ENCODE results near the gene LCP2. TPM values are rescaled to one million over a fixed set of nuclear protein-coding genes. Genes with fewer than 3 reads are reported as not detected.

The LCP2 gene
- total and polyA plus RNA-seq, 10 of the 15 experiments (the other 5 are each of a cell fraction or from before 2014, with no cell fraction given), result 8.0 to 50.5 (median 20.6) TPM

GRCh38 chr5:170293273-170293672, 4.3 kb downstream of the LCP2 start (continued):
- TF ChIP-seq PAX5 (IDR thresholded peaks at IDR 0.05; ENCODE audit: borderline replicate concordance, low read depth, low read length) (peak; percentile 71; the same call in 1 of the 2 replicates), SMAD5 (IDR thresholded peaks at IDR 0.05; ENCODE audit: low read depth) (no peak), BRCA1 (IDR thresholded peaks at IDR 0.05; ENCODE audit: low read depth, low read length) (no peak), IRF5 (IDR thresholded peaks at IDR 0.05; ENCODE audit: borderline replicate concordance) (peak; percentile 55; the same call in 1 of the 2 replicates), ZNF687 (IDR thresholded peaks at IDR 0.05) (no peak), NRF1 (conservative IDR thresholded peaks at IDR 0.05; ENCODE audit: low read depth, low read length) (no peak), CEBPB (IDR thresholded peaks at IDR 0.05; ENCODE audit: borderline replicate concordance in 1 of 2, low read depth in 2 of 2, low read length in 2 of 2) (no peak), KAT2A (conservative IDR thresholded peaks at IDR 0.05; ENCODE audit: control insufficient read depth, low read depth, low read length) (no peak), NR2C1 (IDR thresholded peaks at IDR 0.05) (no peak), GATAD2B (conservative IDR thresholded peaks at IDR 0.05; ENCODE audit: low read depth) (peak; percentile 89), IRF4 (IDR thresholded peaks at IDR 0.05; ENCODE audit: low read depth, low read length) (no peak), IKZF1 (conservative IDR thresholded peaks at IDR 0.05) (peak; percentile 78; the same call in 1 of the 2 replicates), IRF3 (IDR thresholded peaks at IDR 0.05) (no peak), HDGF (IDR thresholded peaks at IDR 0.05) (peak; percentile 78; the same call in 1 of the 2 replicates), YY1 (IDR thresholded peaks at IDR 0.05; ENCODE audit: low read depth, low read length) (0 out of 2 replicates have a peak, but pooled peaks have one; percentile 23), LARP7 (IDR thresholded peaks at IDR 0.05) (no peak), SREBF1 (IDR thresholded peaks at IDR 0.05; ENCODE audit: low read length) (no peak), KDM1A (IDR thresholded peaks at IDR 0.05; ENCODE audit: borderline replicate concordance) (no peak), ATF3 (IDR thresholded peaks at IDR 0.05; ENCODE audit: borderline replicate concordance, extremely low read depth, low read depth, low read length) (no peak), MXI1 (IDR thresholded peaks at IDR 0.05; ENCODE audit: low read depth, low read length) (peak; percentile 65), EP300 (IDR thresholded peaks at IDR 0.05; ENCODE audit: borderline replicate concordance in 1 of 2, control insufficient read depth in 1 of 2, low read depth in 2 of 2, low read length in 2 of 2) (peak in 1 of 2 experiments; percentile 80; a peak in 2 of 4 replicates), RAD21 (IDR thresholded peaks at IDR 0.05; ENCODE audit: insufficient read depth, low read depth, low read length) (peak; percentile 34; the same call in 1 of the 2 replicates), CREM (IDR thresholded peaks at IDR 0.05; ENCODE audit: low read depth) (no peak; the same call in 1 of the 2 replicates)
